ENCODE results near the gene TMEM150C.

The TMEM150C gene

DNA sequence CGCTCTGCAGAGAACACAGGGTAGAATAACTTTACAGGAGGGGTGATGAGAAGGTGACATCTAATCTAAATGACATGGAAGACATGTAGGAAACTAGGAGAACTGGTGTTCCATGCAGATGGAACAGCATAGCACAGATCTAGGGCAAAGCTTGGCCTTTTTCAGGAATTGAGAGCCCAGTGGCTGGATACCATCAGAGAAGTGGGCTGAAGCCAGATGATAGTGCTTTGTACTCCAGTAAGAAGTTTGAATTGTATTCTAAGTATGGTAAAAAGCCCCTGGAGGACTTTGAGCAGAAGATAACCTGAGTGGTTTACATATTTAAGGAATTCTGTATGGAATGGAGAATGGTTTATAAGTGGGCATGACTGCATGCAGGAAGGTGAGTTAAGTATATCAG, 98.6 kb downstream of the TMEM150C start:
- TF ChIP-seq TCF4 (CRISPR knock-in tag; IDR thresholded peaks at IDR 0.05; ENCODE audit: borderline replicate concordance) = no peak
- TF ChIP-seq PPARA (CRISPR knock-in tag; IDR thresholded peaks at IDR 0.05; ENCODE audit: borderline replicate concordance) = no peak
- TF ChIP-seq BACH2 (CRISPR knock-in tag; IDR thresholded peaks at IDR 0.05; ENCODE audit: borderline replicate concordance) = no peak
- TF ChIP-seq ISL1 (CRISPR knock-in tag; IDR thresholded peaks at IDR 0.05) = no peak
- no peak for TF ChIP-seq ZC3H10 (CRISPR knock-in tag; IDR thresholded peaks at IDR 0.05)
- ATAC-seq = no peak

- ATAC-seq = peak; percentile 85
- no peak for TF ChIP-seq PATZ1 (CRISPR knock-in tag; IDR thresholded peaks at IDR 0.05; ENCODE audit: borderline replicate concordance)
- TF ChIP-seq TCF4 (CRISPR knock-in tag; IDR thresholded peaks at IDR 0.05; ENCODE audit: borderline replicate concordance) = no peak
- no peak for TF ChIP-seq PPARA (CRISPR knock-in tag; IDR thresholded peaks at IDR 0.05; ENCODE audit: borderline replicate concordance)
- TF ChIP-seq SNAI2 (CRISPR knock-in tag; IDR thresholded peaks at IDR 0.05) = no peak
- TF ChIP-seq, protein P1, sequence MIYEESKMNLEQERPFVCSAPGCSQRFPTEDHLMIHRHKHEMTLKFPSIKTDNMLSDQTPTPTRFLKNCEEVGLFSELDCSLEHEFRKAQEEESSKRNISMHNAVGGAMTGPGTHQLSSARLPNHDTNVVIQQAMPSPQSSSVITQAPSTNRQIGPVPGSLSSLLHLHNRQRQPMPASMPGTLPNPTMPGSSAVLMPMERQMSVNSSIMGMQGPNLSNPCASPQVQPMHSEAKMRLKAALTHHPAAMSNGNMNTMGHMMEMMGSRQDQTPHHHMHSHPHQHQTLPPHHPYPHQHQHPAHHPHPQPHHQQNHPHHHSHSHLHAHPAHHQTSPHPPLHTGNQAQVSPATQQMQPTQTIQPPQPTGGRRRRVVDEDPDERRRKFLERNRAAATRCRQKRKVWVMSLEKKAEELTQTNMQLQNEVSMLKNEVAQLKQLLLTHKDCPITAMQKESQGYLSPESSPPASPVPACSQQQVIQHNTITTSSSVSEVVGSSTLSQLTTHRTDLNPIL (CRISPR knock-in tag; IDR thresholded peaks at IDR 0.05; ENCODE audit: low read depth) = no peak
- TF ChIP-seq ISL1 (CRISPR knock-in tag; IDR thresholded peaks at IDR 0.05) = no peak
- no peak for TF ChIP-seq BACH2 (CRISPR knock-in tag; IDR thresholded peaks at IDR 0.05; ENCODE audit: borderline replicate concordance)
- no peak for TF ChIP-seq ARNTL (CRISPR knock-in tag; IDR thresholded peaks at IDR 0.05; ENCODE audit: borderline replicate concordance, low read depth)
- TF ChIP-seq ZC3H10 (CRISPR knock-in tag; IDR thresholded peaks at IDR 0.05) = no peak
- TF ChIP-seq, protein P2, sequence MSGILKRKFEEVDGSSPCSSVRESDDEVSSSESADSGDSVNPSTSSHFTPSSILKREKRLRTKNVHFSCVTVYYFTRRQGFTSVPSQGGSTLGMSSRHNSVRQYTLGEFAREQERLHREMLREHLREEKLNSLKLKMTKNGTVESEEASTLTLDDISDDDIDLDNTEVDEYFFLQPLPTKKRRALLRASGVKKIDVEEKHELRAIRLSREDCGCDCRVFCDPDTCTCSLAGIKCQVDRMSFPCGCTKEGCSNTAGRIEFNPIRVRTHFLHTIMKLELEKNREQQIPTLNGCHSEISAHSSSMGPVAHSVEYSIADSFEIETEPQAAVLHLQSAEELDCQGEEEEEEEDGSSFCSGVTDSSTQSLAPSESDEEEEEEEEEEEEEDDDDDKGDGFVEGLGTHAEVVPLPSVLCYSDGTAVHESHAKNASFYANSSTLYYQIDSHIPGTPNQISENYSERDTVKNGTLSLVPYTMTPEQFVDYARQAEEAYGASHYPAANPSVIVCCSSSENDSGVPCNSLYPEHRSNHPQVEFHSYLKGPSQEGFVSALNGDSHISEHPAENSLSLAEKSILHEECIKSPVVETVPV (CRISPR knock-in tag; IDR thresholded peaks at IDR 0.05) = no peak
- TF ChIP-seq OSR1 (CRISPR knock-in tag; IDR thresholded peaks at IDR 0.05) = no peak
- no peak for TF ChIP-seq GLIS3 (CRISPR knock-in tag; IDR thresholded peaks at IDR 0.05)
- no peak for TF ChIP-seq CSDC2 (CRISPR knock-in tag; IDR thresholded peaks at IDR 0.05)
These were observed 99.4 kb downstream of the TMEM150C start for GRCh38 chr4:82462415-82462831.

DNA sequence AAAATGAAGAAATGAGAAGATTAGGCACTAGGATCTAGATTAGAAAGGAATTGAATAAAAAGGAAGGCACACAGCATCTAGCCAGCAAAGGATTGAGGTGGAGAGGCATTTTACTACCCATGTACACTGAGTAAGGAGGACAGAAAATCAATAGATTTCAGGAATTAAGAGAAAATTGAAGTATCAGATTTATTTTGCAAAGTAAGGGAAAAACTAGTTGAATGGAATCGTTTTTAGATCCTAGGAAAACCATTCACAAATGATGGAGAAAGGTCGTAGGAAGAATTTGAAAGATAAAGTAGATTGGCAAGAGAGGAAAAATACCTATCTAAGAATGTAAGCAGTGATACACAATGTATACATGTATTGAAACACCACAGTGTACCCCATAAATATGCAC, 100.1 kb downstream of the TMEM150C start:
- no peak for TF ChIP-seq RARB (CRISPR knock-in tag; IDR thresholded peaks at IDR 0.05)
- no peak for TF ChIP-seq TOX (CRISPR knock-in tag; IDR thresholded peaks at IDR 0.05; ENCODE audit: borderline replicate concordance)
- TF ChIP-seq BACH2 (CRISPR knock-in tag; IDR thresholded peaks at IDR 0.05; ENCODE audit: borderline replicate concordance) = no peak
- no peak for TF ChIP-seq ZNF565 (CRISPR knock-in tag; conservative IDR thresholded peaks at IDR 0.05; ENCODE audit: low read depth)
- TF ChIP-seq ZFP3 (CRISPR knock-in tag; IDR thresholded peaks at IDR 0.05) = no peak
- no peak for TF ChIP-seq ZFP30 (CRISPR knock-in tag; IDR thresholded peaks at IDR 0.05)
- no peak for TF ChIP-seq ISL1 (CRISPR knock-in tag; IDR thresholded peaks at IDR 0.05)
- no peak for TF ChIP-seq ESRRG (CRISPR knock-in tag; IDR thresholded peaks at IDR 0.05)
- no peak for ATAC-seq

GRCh38 chr4:82458729-82459128, 103.1 kb downstream of the TMEM150C start:
- TF ChIP-seq PPARA (CRISPR knock-in tag; IDR thresholded peaks at IDR 0.05; ENCODE audit: borderline replicate concordance) = no peak
- TF ChIP-seq ZFP3 (CRISPR knock-in tag; IDR thresholded peaks at IDR 0.05) = no peak
- TF ChIP-seq ESRRG (CRISPR knock-in tag; IDR thresholded peaks at IDR 0.05) = no peak
- TF ChIP-seq ARNTL (CRISPR knock-in tag; IDR thresholded peaks at IDR 0.05; ENCODE audit: borderline replicate concordance, low read depth) = no peak
- TF ChIP-seq OSR1 (CRISPR knock-in tag; IDR thresholded peaks at IDR 0.05) = no peak
- no peak for ATAC-seq

GRCh38 chr4:82457266-82457665, 104.5 kb downstream of the TMEM150C start:
- ATAC-seq = no peak
- no peak for TF ChIP-seq ZFP3 (CRISPR knock-in tag; IDR thresholded peaks at IDR 0.05)
- TF ChIP-seq TOX (CRISPR knock-in tag; IDR thresholded peaks at IDR 0.05; ENCODE audit: borderline replicate concordance) = no peak
- TF ChIP-seq, protein P2 (CRISPR knock-in tag; IDR thresholded peaks at IDR 0.05) = no peak
- TF ChIP-seq, protein P3, sequence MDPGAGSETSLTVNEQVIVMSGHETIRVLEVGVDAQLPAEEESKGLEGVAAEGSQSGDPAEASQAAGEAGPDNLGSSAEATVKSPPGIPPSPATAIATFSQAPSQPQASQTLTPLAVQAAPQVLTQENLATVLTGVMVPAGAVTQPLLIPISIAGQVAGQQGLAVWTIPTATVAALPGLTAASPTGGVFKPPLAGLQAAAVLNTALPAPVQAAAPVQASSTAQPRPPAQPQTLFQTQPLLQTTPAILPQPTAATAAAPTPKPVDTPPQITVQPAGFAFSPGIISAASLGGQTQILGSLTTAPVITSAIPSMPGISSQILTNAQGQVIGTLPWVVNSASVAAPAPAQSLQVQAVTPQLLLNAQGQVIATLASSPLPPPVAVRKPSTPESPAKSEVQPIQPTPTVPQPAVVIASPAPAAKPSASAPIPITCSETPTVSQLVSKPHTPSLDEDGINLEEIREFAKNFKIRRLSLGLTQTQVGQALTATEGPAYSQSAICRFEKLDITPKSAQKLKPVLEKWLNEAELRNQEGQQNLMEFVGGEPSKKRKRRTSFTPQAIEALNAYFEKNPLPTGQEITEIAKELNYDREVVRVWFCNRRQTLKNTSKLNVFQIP (CRISPR knock-in tag; IDR thresholded peaks at IDR 0.05; ENCODE audit: borderline replicate concordance, low read depth) = no peak
- no peak for TF ChIP-seq ARNTL (CRISPR knock-in tag; IDR thresholded peaks at IDR 0.05; ENCODE audit: borderline replicate concordance, low read depth)
- no peak for TF ChIP-seq ZNF8 (CRISPR knock-in tag; IDR thresholded peaks at IDR 0.05)
- no peak for TF ChIP-seq ZFP30 (CRISPR knock-in tag; IDR thresholded peaks at IDR 0.05)
- no peak for TF ChIP-seq OSR1 (CRISPR knock-in tag; IDR thresholded peaks at IDR 0.05)
- TF ChIP-seq RARB (CRISPR knock-in tag; IDR thresholded peaks at IDR 0.05) = no peak
- TF ChIP-seq ZNF70 (CRISPR knock-in tag; IDR thresholded peaks at IDR 0.05) = no peak
- TF ChIP-seq, protein P4, sequence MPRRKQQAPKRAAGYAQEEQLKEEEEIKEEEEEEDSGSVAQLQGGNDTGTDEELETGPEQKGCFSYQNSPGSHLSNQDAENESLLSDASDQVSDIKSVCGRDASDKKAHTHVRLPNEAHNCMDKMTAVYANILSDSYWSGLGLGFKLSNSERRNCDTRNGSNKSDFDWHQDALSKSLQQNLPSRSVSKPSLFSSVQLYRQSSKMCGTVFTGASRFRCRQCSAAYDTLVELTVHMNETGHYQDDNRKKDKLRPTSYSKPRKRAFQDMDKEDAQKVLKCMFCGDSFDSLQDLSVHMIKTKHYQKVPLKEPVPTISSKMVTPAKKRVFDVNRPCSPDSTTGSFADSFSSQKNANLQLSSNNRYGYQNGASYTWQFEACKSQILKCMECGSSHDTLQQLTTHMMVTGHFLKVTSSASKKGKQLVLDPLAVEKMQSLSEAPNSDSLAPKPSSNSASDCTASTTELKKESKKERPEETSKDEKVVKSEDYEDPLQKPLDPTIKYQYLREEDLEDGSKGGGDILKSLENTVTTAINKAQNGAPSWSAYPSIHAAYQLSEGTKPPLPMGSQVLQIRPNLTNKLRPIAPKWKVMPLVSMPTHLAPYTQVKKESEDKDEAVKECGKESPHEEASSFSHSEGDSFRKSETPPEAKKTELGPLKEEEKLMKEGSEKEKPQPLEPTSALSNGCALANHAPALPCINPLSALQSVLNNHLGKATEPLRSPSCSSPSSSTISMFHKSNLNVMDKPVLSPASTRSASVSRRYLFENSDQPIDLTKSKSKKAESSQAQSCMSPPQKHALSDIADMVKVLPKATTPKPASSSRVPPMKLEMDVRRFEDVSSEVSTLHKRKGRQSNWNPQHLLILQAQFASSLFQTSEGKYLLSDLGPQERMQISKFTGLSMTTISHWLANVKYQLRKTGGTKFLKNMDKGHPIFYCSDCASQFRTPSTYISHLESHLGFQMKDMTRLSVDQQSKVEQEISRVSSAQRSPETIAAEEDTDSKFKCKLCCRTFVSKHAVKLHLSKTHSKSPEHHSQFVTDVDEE (CRISPR knock-in tag; IDR thresholded peaks at IDR 0.05) = no peak
- no peak for TF ChIP-seq ZNF565 (CRISPR knock-in tag; conservative IDR thresholded peaks at IDR 0.05; ENCODE audit: low read depth)
- TF ChIP-seq ISL1 (CRISPR knock-in tag; IDR thresholded peaks at IDR 0.05) = no peak
